ENCODE data around the gene SHC3. TPM values are rescaled to one million over a fixed set of nuclear protein-coding genes. Genes with fewer than 3 reads are reported as not detected.

SHC3 gene
- total RNA-seq, 8 experiments from 2014 or later: 4.6 to 40.7 (median 10.7) TPM

DNA sequence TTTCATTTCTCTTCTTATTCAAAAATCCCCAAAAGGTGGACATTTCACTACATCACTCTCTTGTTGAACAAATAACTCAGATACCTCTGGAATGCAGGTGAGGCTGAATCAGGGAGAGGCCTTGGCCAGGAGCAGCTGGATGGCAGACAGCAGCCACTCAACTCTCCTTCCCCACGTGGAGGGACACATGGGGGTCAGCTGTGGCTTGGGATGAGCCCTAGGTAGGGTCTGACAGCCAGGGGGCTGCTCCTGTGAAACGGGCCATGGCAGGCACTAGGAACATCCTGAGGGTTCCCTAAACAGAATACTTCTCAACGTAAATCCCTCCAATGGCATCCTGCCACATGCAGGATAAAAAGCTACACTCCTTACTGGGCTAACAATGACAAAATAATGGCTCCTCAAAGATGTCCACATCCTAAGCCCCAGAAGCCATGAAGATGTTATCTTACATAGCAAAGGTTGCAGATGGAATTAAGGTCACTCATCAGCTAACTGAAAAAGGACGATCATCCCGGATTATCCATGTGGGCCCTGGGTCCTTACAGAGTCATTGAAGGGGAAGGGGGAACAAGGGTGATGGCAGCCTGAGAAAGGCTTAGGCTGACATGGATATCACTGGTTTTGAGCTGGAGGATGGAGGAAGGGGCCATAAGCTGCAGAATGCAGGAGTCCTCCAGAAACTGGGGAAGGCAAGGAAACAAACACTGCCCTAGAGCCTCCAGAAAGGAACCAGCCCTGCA, 218.7 kb downstream of the SHC3 start:
- Histone ChIP-seq H3K4me1 (replicated peaks in 1 of 2) (no peaks in the 10 kb centered on the region), H3K27ac (no peak overlapping the region), H3K4me3 (no peak overlapping the region)
- WGBS, 10 experiments: 73 to 100% (median 84%) methylated on average over 1 to 5 of the region's 5 CpGs; no CpG with 5 or more reads in 4 of the 10 experiments
- no peak for ATAC-seq (replicated peaks in 6 of 8)
- in situ Hi-C loops (cut with MboI; ENCODE audit: low pct_unique_long_range_greater_than_20kb in 2 of 9, low sequenced_read_pairs in 9 of 9, unreplicated experiment in 9 of 9): no loop called here

DNA sequence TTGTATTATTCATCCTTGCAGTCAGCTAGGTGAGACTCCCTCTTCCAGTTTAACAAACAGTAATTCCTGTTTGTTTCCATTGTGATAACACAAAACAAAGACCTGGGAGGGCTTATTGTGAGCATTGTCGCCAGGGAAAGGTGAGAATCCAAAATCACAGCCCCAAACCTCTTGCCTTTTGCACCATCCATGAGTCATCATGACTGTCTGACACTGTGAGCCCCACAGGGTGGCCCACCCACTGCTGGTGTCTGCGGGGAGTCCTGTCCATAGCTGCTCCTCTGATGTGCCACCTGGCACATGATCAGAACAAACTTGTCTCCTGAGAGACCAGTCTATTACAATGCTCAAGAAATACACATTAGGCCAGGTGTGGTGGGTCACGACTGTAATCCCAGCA, 221.1 kb downstream of the SHC3 start:
- Histone ChIP-seq H3K27ac (no peak overlapping the region), H3K4me3 (no peak overlapping the region), H3K4me1 (replicated peaks in 1 of 2) (no peaks in the 10 kb centered on the region)
- ATAC-seq (replicated peaks in 6 of 8): no peak
- WGBS, 10 experiments: 70 to 100% (median 100%) methylated on average over 1 to 2 of the region's 3 CpGs; no CpG with 5 or more reads in 5 of the 10 experiments
- in situ Hi-C loops (cut with MboI; ENCODE audit: low pct_unique_long_range_greater_than_20kb in 2 of 9, low sequenced_read_pairs in 9 of 9, unreplicated experiment in 9 of 9): no loop called here

Other genes with a start within 250 kb of the SHC3 start
- 100 to 1,000 TPM in 1 of 8 experiments, 10 to 100 TPM in 2, 1 to 10 TPM in 3, under 1 TPM in 2; 0.54 to 117 (median 4.2) TPM for gene S1PR3, start 187.3 kb downstream of the SHC3 start, total RNA-seq
- gene CKS2, start 132.4 kb upstream of the SHC3 start, total RNA-seq: 100 to 1,000 TPM in 4 of 8 experiments, 10 to 100 TPM in 4; 22.2 to 184 (median 102) TPM
- 10 to 100 TPM; 24.5 to 73.8 (median 52.7) TPM for gene SECISBP2, start 139.7 kb upstream of the SHC3 start, total RNA-seq

Measured in motor neuron (in vitro differentiated cells).